SK-N-SH treated with all-trans-retinoic acid at 6 μM for 48 hours (cell line): ENCODE results near the gene PHACTR4.

Experiments
- ARNTL ChIP-seq: fragments of 450-650 bp; formaldehyde crosslinking; IDR thresholded peaks from 2 replicates; pipeline ENCODE4 v1.5.0; 2020; ENCODE audit warnings: low read depth, mild to moderate bottlenecking, moderate library complexity, borderline replicate concordance
- ZC3H10 ChIP-seq: fragments of 250-450 bp; sonication (Bioruptor Pico); IDR thresholded peaks from 2 replicates; pipeline ENCODE4 v1.5.1; 2021; ENCODE audit warnings: mild to moderate bottlenecking, moderate library complexity

DNA sequence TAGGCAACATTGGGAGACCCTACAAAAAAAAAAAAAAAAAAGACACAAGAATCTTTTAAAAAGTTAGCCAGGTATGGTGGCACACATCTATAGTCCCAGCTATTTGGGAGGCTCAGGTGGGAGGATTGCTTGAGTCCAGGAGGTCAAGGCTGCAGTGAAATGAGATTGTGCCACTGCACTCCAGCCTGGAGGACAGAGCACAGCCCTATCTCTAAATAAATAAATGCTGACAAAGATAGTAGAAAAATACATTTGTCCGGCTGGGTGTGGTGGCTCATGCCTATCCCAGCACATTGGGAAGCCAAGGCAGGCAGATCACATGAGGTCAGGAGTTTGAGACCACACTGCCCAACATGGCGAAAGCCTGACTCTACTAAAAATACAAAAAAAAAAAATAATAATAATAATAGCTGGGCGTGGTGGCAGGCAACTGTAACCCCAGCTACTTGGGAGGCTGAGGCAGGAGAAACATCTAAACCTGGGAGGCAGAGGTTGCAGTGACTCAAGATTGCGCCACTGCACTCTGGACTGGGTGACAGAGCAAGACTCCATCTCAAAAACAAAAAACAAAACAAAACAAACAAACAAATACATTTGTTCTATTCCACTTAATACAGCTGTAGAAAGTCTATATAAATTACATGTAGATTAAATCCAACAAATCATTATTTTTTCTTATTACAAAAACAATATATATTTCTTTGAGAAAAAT is 48.5 kb downstream of the PHACTR4 start:
- TF ChIP-seq ARNTL (CRISPR knock-in tag), result no peak
- no peak for TF ChIP-seq ZC3H10
